Colon (tissue), 2 donors: ENCODE measurements around the gene ITIH5.

Source experiments
- FAIRE-seq: peaks from 2 replicates; lab custom pipeline; 2012; peaks lifted over from hg19 to GRCh38; lab: Jason Lieb, UNC
- donor health status: control.
- donor health status: control.

Gene ITIH5

DNA sequence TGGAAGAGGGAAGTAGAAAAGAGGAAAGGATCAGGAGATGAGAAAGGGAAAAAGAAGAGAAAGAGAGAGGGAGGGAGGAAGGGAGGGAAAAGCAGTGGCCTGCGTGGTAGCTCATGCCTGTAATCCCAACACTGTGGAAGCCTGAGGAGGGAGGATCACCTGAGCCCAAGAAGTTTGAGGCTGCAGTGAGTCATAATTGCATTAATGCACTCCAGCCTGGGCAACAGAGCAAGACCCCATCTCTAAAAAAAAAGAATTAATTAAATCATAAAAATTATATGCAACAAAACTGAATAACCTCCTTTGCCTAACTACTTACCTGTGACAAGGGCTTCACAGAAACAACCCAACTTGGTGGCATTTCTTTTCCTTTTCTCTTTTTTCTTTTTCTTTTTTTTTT lies 148.1 kb downstream of the ITIH5 start:
- no peak for FAIRE-seq

DNA sequence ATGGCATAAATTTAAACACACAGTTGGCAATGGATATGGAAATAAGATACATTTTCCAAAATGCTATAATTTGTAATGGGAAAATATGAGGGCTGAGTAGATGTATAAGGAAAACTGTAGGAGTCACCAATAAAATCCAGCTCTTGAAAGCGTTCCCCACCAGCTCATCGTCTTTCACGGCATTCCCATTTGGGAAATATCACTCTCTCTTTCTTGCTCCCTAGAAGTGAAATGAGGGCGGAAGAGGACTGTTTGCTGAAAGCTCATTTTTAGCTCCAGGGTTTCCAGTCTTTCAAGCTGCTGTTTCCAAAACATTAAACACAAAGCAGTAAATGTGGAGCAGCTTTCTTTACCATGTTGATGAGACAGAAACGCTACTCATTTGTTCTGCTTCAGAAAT lies 151.3 kb downstream of the ITIH5 start:
- FAIRE-seq, result no peak

DNA sequence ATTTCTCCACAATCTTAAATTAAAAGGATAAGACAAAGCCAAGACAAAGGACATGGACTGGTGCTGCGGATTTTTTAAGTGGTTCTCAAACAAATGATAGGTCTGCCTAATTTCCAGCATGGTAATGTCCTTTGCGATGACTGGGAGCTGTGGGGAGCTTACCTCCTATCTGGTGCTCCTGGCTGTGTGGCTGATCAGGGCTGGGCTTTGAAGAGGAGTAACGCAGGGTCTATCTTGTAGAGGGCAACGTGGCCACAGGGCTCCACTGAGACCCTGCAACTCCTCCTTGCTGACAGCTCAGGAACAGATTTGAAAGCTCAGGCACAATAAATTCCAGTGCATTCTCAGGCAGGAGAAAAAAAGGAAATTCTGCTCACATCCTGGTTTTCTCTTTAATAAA lies 152.8 kb downstream of the ITIH5 start:
- FAIRE-seq, result no peak

GRCh38 chr10:7513455-7513854 lies 153.3 kb downstream of the ITIH5 start:
- no peak for FAIRE-seq

DNA sequence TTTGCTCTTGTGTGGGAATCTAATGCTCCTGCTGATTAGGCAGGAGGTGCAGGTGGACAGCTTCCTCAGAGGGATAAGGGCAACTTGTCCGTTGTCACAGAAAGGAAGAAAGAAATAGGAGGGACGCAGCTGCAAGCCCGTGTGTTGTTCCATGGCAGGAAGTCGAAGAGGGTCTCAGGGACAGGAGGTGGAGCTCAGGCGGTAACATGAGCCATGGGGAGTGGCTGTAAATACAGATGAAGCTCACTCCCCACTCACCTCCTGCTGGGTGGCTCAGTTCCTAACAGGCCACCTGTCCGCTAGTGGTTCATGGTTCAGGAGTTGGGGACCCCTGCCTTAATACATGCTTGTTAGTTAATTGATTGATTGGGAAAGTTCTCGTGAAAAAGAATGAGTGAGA lies 154.3 kb downstream of the ITIH5 start:
- no peak for FAIRE-seq

- FAIRE-seq, result no peak
Observed at GRCh38 chr10:7511612-7512011, 155.2 kb downstream of the ITIH5 start.
